Renal pelvis (tissue), 12 donors: Measurements from ENCODE around the gene MADCAM1. TPM values are rescaled to one million over a fixed set of nuclear protein-coding genes. Genes with fewer than 3 reads are reported as not detected.
"Not testable (repeated sequence)": the region's sequence is repeated elsewhere in the genome, so short reads cannot be mapped to it uniquely, and the experiment has no call there.

Experiments used
- DNase-seq: peaks from one replicate; pipeline ENCODE4 v3.0.0-alpha.2; 2013
- long read RNA-seq, 16 experiments: transcript quantifications; one replicate each; lab custom pipeline, GENCODE V29; 2026
- polyA plus RNA-seq, 3 donors: library from polyadenylated mRNA; unstranded; fragments of 120-200 nt; gene quantifications; one replicate each; pipeline ENCODE4 v1.2.1, GENCODE V29; 2013; ENCODE audit not compliant: insufficient read length in 3 of 3

Gene MADCAM1
- polyA plus RNA-seq = 1 to 10 TPM; 5.3 to 7.0 (median 5.7) TPM
- long read RNA-seq, donor 1, partial matches to known transcripts = 0 of 1 reads
- long read RNA-seq, donor 1, other reads (novel, unspliced or antisense) = 0 of 1 reads
- long read RNA-seq, donor 2 = 0 reads
- long read RNA-seq, donor 3 = 0 reads
- long read RNA-seq, donor 4, partial matches to known transcripts = 0 of 2 reads
- long read RNA-seq, donor 4, other reads (novel, unspliced or antisense) = 0 of 2 reads
- long read RNA-seq, donor 5, partial matches to known transcripts = 0 of 1 reads
- long read RNA-seq, donor 5, other reads (novel, unspliced or antisense) = 0 of 1 reads
- long read RNA-seq, donor 6, partial matches to known transcripts = 0 of 1 reads
- long read RNA-seq, donor 6, other reads (novel, unspliced or antisense) = 0 of 1 reads
- long read RNA-seq, donor 7 = 0 reads
- long read RNA-seq, donor 8, partial matches to known transcripts = 0 of 1 reads
- long read RNA-seq, donor 8, other reads (novel, unspliced or antisense) = 0 of 1 reads
- long read RNA-seq, donor 9, partial matches to known transcripts = 0 of 4 reads
- long read RNA-seq, donor 9, other reads (novel, unspliced or antisense) = 0 of 4 reads
- long read RNA-seq, donor 10 = 0 reads
- long read RNA-seq, donor 11, partial matches to known transcripts = 0 of 1 reads
- long read RNA-seq, donor 11, other reads (novel, unspliced or antisense) = 0 of 1 reads
- long read RNA-seq, donor 12, partial matches to known transcripts = 0 of 1 reads
- long read RNA-seq, donor 12, other reads (novel, unspliced or antisense) = 0 of 1 reads
- long read RNA-seq, donor 13 = 0 reads
- long read RNA-seq, donor 14 = 0 reads
- long read RNA-seq, donor 15 = 0 reads
- long read RNA-seq, donor 16 = 0 reads

DNA sequence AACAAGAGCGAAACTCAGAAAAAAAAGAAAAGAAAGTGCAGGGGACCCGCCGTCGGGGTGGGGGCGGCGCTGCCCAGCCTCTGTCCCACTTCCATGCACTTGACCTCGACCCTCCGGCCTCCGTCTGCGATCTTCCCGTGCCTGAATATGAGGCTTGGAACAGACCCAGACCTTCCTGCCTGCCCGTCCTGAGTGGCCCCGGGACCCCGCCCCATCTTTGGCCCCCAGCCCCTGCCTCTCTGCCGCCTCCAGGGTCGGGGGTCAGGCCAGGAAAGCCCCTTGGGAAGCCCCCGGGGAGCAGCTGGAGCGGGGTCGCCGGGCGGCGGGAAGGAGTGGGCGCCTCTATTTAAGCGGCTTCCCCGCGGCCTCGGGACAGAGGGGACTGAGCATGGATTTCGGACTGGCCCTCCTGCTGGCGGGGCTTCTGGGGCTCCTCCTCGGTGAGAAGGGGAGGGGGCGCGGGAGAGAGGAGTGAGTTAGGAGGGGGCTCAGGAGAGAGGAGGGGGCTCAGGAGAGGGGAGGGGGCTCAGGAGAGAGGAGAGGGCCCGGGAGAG, at the start of gene MADCAM1:
Gene MADCAM1 (plus strand): TSS at position 375 of the 554 bp plus-strand sequence. CDS start 14 bp downstream, at position 389.
- no peak for DNase-seq

GRCh38 chr19:447064-447426, 49.2 kb upstream of the MADCAM1 start:
- no peak for DNase-seq

DNA sequence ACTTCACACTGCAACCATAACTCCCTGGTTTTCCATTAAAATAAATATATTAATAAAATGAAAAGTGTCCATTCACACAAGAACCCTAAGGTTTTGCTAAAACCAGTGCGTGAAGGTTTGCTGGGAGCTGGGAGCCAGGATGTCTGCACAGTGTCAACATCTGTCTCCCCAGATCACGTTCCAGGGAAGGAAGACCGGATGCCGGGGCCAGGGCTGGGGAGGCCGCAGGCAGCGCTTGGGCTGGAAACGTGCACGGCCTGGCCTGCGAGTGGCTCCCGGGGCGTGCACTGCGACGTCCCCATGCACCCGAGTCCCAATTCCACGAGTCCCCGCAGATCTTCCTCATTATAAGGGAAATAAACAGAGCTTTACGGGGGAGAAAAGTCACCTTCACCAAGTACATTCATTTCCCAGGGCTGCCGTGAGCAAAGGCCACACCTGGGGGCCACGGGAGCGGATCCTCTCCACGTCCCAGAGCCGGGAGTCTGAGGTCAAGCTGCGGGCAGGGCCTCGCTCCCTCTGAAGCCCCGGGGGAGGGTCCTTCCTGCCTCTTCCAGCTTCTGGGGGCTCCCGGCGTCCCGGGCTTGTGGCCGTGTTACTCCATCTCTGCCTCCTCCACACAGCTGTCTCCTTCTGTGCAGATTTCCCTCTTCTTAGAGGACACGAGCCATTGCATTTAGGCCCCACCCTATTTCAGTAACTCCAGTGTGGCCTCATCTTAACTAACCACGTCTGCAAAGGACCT, 48.3 kb upstream of the MADCAM1 start:
- DNase-seq = peak; percentile 40

DNA sequence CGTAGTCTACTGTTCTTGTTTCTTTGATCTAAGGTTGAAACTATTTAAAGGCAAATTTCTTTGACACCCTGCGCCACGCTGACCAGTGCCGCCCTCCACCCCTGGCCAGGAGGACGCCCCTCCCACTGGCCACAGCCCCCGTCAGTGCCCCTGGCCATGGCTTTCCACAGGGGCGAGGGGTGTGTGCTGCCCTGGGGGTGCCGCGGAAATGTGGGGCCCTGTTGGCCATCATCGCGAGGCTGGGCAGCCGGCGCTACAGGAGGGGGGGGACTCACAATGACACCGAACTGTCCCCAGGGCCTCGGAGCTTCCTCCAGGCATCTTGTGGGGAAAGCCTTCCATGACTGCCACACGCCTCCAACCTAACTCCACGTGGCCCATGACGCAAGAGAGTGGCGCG, 46.4 kb upstream of the MADCAM1 start:
- no peak for DNase-seq

DNA sequence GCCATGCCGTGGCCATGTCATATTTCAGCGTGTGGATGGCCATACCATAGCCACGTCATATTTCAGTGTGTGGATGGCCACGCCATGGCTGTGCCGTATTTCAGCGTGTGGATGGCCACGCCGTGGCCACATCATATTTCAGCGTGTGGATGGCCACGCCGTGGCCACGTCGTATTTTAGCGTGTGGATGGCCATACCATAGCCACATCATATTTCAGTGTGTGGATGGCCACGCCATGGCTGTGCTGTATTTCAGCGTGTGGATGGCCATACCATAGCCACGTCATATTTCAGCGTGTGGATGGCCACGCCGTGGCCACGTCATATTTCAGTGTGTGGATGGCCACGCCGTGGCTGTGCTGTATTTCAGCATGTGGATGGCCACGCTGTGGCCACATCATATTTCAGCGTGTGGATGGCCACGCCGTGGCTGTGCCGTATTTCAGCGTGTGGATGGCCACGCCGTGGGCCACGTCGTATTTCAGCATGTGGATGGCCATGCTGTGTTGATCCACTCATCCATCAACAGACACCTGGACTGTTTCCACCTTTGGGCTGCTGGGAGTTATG, 45.3 kb upstream of the MADCAM1 start:
- not testable (repeated sequence) for DNase-seq

DNA sequence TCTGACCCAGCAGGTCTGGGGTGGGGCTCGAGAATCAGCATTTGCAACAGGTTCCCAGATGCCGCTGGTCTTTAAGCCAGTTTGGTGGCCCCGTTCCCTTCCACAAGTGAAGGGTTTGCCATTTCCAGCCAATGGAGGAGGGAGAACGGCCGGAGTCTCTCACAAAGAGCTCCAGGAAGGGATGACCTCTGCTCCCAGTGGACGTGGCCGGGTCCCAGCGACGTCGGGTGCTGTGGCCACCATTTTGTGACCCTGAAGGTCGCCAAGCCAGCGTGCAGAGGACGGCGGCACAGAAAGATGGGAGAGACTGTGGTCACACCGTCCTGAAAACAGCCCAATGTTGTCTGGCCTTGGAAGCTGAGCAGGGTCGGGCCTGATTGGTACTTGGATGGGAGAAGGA, 43.5 kb upstream of the MADCAM1 start:
- DNase-seq = no peak

- DNase-seq = no peak
Observed at GRCh38 chr19:453606-454005, 42.7 kb upstream of the MADCAM1 start.

DNA sequence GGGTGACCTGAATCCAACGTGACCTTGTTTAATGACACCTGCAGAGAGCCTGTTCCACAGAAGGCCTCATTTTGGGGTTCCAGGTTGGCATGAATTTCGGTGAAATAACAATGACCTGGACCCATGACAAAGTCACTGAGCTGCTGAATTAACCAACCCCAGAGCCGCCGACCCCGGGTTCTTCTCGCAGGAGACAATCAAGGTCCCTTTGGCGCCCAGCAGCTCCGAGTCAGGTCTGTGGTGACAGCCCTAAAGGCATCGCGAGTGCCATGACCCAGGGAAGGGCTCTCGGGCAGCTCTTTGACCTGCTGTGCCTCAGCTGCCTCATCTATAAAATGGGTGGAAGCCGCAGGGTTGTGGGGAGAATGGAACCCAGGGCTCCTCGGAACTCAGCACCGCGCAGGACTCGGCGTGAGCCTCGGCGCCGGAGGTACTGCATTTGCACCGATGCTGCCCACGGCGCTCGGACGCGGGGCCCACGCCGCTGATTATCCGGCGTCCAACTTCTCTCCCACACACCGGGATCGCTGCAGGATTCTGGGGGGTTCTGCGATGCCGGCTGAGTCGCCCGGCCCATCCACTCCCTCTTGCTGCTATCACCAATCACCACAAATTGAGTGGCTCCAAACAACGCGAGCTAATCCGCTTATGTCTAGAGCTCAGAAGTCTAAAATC, 41.1 kb upstream of the MADCAM1 start:
- no peak for DNase-seq

DNA sequence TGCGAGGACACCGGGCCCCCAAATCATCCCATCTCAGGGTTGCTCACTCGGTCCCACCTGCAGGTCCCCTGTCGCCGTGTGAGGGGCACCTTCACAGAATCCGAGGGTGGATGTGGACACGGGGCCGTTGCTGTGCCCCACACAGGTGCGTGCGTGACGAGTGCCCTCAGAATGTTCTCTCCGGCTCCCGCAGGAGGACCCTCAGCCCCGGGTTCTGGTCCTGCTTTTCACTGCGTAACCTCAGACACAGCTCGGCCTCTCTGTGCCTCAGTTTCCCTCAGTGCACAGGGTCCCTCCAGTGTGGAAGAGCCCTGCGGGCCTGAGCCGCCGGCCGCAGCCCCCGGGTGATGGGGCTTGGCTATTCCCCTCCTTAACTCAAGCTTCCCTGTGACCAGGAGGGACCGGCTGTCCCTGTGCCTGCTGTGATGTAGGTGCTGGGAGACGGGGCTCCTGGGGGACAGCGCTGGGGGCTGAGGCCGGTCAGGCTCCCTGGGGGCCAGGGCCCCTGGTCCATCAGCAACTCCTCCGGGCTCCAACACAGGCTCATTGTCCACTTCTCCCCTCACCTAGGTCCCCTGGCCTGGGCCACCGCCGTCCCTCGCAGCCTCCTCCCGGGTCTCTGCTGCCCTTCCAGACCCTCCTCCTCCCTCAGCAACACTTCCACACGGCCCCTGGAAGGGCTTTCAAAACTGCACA, 40.3 kb upstream of the MADCAM1 start:
- no peak for DNase-seq

- no peak for DNase-seq
Observed at GRCh38 chr19:456547-457110, 39.7 kb upstream of the MADCAM1 start.

- no peak for DNase-seq
Observed at GRCh38 chr19:457636-458035, 38.6 kb upstream of the MADCAM1 start.

GRCh38 chr19:458091-459042, 37.9 kb upstream of the MADCAM1 start:
- no peak for DNase-seq

DNA sequence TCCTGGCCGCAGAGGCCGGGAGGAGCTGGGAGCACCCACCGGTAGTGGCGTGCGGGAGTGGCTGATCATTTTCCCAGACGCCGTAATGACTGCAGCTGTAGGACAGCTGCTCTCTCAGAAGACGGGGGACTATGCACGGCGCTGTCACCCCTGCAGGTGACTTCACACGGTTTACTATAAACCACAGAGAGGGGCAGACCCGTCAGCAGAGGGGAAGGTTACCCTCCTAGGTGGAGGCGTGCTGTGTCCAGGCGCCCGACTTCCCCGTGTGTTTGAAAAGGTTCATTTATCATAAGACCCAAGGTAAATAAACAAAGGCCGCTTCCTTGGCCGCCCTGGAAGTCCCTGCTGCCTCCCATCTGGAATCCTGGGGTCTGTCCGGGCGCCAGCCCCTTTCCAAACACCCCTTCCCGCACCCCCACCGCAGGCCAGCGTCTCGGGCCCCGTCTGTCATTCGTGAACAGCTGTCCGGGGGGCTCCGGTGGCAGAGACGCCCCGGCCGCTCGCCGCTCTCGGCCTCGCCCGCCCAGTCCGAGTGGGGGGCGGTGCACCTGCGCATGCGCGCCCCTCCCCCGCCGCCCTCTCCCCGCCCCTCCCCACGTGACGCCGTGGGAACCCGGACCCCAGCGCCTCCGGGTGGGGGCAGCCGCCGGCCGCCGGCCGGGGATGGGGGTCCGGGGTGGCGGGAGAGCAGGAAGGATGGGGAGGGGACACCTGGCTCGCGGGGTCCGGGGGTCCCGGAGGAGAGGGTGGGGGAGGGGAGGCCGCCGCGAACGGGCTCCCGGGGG, 36.4 kb upstream of the MADCAM1 start:
- peak; percentile 65 for DNase-seq

- DNase-seq = peak; percentile 54
Observed at GRCh38 chr19:460877-461720, 35.2 kb upstream of the MADCAM1 start, which contains the start of gene SHC2. Gene SHC2 (minus strand): TSS chr19:461033. CDS start chr19:460996, 37 bp downstream.

DNA sequence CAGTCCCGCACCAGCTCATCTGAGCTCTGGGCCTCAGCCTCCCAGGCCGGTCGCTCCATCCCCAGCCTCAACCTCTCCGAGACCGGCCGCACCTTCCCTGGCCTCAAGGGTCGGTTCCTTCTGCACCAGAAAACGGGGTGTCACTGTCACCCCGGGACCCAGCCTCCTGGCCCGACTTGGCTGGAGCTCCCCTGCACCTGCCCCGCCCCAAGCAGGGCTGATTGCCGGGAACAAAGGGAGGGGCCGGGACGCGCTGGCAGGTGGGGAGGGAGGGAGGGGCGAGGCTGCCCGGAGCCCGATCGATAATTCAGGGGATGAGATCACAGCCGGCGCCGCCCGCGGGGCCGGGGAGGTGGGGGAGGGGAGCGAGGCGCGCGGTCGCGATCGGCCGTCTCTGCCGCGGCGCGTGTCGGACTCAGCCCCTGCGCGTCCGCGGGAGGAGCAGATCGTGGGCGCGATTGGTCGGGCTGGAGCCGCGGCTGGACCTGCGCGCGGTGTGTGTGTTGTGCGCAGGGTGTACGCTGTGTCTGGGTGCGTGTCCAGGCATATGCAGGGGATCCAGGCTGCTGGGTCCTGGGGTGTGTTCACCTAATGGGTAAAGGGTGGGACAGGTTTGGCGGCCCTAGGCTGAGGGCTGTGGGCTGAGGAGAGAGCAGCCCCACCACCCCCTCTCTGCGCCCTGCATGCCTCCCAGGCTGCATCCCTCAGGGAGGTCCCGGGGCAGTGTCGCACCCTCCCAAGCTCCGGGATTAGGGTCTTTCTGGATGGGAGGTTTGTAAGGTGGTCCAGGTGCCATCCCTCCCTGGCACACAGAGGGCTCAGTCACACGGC, 34.4 kb upstream of the MADCAM1 start:
- DNase-seq = no peak
